Fibroblast of gingiva (primary cell): ENCODE data around the gene SPATA31E1.
"Not testable (repeated sequence)": the region's sequence is repeated elsewhere in the genome, so short reads cannot be mapped to it uniquely, and the experiment has no call there.

Experiments
- DNase-seq: peaks from one replicate; pipeline ENCODE4 v3.0.0-alpha.2; 2011; ENCODE audit warnings: low read depth

SPATA31E1 gene

GRCh38 chr9:87886210-87886932 is 3.7 kb downstream of the SPATA31E1 start:
- no peak for DNase-seq

GRCh38 chr9:87886933-87887505 is 4.3 kb downstream of the SPATA31E1 start:
- DNase-seq, result no peak

GRCh38 chr9:87887661-87888480 is 5.2 kb downstream of the SPATA31E1 start:
- DNase-seq, result no peak

GRCh38 chr9:87888501-87888900 is 5.8 kb downstream of the SPATA31E1 start:
- DNase-seq, result no peak

- DNase-seq, result no peak
Observed at GRCh38 chr9:87889065-87889881, 6.6 kb downstream of the SPATA31E1 start.

GRCh38 chr9:87889882-87890252 is 7.2 kb downstream of the SPATA31E1 start:
- no peak for DNase-seq

GRCh38 chr9:87890837-87891236 is 8.2 kb downstream of the SPATA31E1 start:
- DNase-seq, result no peak

GRCh38 chr9:87891754-87892153 is 9.1 kb downstream of the SPATA31E1 start:
- peak; percentile 40 for DNase-seq

GRCh38 chr9:87892956-87893355 is 10.3 kb downstream of the SPATA31E1 start:
- no peak for DNase-seq

GRCh38 chr9:87894998-87895625 is 12.4 kb downstream of the SPATA31E1 start:
- no peak for DNase-seq

- no peak for DNase-seq
Observed at GRCh38 chr9:87896891-87897290, 14.2 kb downstream of the SPATA31E1 start.

- DNase-seq, result no peak
Observed at GRCh38 chr9:87898151-87898550, 15.5 kb downstream of the SPATA31E1 start.

GRCh38 chr9:87902371-87902770 is 19.7 kb downstream of the SPATA31E1 start:
- DNase-seq, result not testable (repeated sequence)

GRCh38 chr9:87909310-87910041 is 26.8 kb downstream of the SPATA31E1 start:
- no peak for DNase-seq

GRCh38 chr9:87910821-87911220 is 28.1 kb downstream of the SPATA31E1 start:
- peak; percentile 74 for DNase-seq

GRCh38 chr9:87917662-87918061 is 35.0 kb downstream of the SPATA31E1 start, which contains the start of gene SPATA31C1:
TSS of gene SPATA31C1 (plus strand) at chr9:87917962.
- DNase-seq, result not testable (repeated sequence)

- DNase-seq, result not testable (repeated sequence)
Observed at GRCh38 chr9:87919013-87919412, 36.3 kb downstream of the SPATA31E1 start.

- DNase-seq, result not testable (repeated sequence)
Observed at GRCh38 chr9:87921561-87921960, 38.9 kb downstream of the SPATA31E1 start.

GRCh38 chr9:87923012-87923411 is 40.3 kb downstream of the SPATA31E1 start:
- not testable (repeated sequence) for DNase-seq

- DNase-seq, result not testable (repeated sequence)
Observed at GRCh38 chr9:87924851-87925250, 42.2 kb downstream of the SPATA31E1 start.

- DNase-seq, result not testable (repeated sequence)
Observed at GRCh38 chr9:87929152-87929551, 46.5 kb downstream of the SPATA31E1 start.
